GM21737 (cell line): ENCODE measurements around the gene WDPCP.
A peak's percentile ranks its signal among the peaks of the same experiment; 100 is the strongest.
"Not testable (repeated sequence)": the region's sequence is repeated elsewhere in the genome, so short reads cannot be mapped to it uniquely, and the experiment has no call there.

Source experiments
- ATAC-seq: cut with Tn5 transposase; IDR thresholded peaks from one replicate; pipeline ENCODE4 v1.9.1; 2021; ENCODE audit warnings: mild to moderate bottlenecking, moderate library complexity; ENCODE audit not compliant: unreplicated experiment

Gene WDPCP

DNA sequence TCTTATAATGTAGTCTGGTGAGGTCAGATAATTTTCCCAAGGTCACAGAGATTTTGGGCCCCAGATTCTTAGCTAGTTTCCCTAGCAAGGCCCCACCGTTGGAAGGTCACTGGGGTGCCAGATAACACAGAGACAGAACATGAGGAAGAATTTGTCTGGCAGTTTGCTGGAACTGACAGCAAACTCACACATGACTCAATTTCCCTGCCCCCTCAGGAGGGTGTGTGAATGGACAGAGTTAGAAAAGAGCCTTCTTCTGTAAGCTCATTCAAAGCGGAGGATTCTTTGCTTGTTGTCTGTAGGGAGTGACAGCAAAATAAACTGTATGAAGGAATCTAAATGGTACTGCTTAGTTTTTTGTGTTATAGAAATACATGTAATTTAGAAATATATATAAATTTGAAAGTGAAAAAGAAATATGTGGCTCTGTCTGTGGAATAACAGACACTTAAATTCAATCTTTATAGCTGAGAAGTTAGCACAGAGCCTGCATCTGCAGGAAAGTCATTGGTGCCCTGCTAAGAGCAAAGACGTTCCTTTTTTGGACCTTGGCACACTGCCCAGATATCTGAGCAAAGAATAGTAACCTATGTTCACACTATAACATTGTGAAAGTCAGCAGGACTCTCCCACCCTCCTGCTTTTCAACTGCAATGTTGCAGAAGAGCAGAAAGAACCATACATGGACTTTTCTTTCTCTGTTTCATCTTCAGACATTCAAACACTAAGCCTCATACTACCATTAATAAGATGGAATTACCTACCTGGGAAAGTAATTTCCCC is 2.5 kb upstream of the WDPCP start:
- no peak for ATAC-seq

DNA sequence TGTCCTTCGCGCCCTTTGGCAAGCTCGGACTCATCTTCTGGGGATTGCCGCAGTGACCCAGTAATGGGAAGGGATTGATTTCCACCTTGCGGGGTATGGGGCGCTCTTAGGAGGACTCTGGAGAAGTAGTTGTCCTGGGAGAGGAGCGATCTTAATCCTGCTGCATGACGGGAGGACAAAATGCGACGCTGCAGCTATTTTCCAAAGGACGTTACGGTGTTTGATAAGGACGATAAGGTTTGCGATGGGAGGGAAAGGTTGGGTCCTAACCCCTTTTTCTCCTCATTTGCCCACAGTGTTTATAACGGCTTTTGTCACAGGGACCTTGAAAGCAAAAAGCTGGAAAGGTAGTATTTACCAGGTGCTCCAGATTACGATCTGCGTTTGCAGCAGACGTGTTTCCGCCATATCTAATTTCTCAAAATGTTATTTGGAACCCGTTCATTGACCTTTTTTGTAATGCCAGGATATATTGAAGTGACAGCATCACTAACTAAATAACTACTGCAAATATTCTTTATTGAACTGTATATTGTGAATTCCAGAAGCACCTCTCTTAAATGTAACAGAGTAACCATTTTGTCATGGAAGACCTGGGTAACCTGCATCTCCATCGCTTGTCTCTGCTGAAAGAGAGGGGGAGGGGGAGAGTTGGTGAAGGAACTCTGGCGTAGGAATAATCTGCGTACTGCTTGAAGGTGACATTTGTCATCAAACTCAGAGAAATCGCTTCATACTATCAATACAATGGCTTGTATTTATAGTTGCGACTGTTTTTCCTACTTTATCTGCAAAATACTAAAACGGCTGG is 1.1 kb upstream of the WDPCP start:
- peak; percentile 14 for ATAC-seq

DNA sequence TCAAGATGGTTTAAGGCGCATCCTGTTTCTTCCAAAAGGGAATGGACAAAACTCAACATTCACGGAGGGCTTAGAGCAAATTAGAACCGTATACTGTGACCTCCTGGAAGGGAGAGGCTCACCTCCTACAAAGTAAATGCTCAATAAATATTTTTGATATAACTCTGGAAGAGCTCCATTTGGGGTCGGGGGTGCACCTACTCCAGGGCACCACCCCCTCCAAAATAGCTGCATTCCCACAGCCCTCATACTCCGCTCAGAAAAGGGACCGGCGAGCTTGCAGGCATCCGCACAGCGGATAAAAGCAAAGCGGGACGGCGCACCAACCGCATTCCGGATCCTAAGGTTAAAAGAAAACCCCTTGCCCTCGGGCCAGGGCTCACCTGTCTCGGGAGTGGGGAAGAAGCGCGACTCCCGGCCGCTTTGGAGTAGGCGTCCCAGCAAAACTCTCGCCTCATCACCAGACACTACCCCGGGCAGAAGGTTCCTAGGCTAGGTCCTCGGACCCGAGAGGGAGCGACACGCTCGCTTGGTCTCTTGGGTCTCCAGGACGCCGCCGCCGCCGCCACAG is 378 bp downstream of the WDPCP start:
- ATAC-seq = no peak

DNA sequence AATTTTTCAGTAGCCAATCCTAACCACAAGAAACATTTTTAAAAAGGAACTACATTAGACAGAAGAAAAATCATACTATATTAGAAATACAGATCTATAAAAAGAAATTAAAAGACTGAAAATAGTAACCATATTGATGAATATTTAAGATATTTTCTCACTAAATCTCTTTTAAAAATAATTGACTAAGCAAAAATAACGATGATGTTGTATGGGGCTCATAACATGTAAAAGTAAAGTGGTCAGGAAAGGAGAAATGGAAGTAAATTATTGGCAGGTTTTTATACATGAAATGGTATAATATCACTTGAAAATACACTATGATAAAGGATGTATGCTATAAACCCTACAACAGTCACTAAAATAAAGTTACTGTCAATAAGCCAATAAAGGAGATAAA is 5.4 kb downstream of the WDPCP start:
- ATAC-seq = no peak

DNA sequence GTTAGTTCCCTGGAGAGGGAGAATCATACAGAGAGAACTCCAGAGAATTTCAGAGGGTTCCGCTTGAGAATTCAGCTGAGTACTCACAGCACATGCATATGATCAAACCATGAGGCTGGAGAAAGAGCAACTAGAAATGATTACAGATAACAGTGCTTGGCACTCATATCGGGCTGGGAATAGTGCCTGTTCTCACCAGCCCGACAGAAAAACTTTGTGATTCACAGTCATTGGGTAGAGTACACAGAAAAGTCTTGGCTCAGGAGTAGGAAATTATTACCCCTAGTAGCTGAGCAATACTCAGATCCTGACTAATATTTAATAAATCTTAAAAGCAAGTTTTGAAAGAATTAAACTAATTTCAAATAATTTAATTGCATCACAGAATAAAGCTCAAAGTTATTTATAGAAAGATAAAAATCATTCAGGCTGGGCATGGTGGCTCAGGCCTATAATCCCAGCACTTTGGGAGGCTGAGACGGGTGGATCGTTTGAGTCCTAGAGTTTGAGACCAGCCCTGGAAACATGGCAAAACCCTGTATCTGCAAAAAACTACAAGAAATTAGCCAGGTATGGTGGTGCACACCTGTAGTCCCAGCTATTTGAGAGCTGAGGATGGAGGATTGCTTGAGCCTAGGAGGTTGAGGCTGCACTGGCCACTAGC is 6.8 kb downstream of the WDPCP start:
- ATAC-seq = no peak

DNA sequence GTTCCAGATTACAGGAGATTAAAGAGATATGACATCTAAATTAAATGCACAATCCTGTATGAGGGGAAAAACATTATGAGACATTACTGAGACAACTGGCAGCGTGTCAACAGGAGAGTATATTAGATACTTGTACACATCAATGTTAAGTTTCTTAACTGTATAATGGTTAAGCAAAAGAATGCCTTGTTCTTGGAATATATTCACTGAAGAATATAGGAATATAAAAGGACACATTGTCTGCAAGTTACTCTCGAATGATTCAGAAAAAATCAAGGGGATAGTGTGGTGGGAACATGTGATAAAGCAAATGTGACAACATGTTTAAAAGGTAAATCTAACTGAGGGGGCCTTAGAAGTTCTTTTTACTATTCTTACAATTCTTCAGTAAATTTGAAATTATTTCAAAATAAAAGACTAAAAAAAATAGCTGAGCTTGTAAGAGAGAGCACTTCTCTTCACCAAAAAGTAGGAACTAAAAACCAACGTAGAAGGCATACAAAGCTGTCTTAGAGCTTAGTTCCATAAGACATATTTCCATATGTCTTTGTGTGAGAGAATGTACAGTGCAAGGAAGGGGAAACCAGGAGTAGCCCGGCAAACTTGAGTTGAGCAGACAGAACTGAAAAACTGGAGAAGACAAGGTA is 7.5 kb downstream of the WDPCP start:
- ATAC-seq = no peak

DNA sequence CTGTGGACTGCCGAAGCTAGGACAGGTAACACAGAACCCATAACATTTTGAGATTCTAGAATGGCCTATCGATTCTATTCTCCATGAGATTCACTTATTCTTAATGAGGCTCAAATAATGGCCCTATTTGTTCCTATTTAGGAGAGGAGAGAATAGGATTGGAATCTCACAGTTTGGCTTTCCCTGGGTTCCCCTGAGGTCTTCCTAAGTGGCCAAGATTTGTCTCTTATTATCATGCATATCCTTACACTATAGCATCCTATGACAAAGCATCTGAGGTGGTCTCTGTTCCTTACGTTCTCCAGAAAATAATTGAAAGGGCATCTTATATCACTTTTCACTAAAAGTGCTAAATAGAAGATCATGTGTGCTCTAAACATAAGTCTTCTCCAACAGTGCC is 9.5 kb downstream of the WDPCP start:
- no peak for ATAC-seq

DNA sequence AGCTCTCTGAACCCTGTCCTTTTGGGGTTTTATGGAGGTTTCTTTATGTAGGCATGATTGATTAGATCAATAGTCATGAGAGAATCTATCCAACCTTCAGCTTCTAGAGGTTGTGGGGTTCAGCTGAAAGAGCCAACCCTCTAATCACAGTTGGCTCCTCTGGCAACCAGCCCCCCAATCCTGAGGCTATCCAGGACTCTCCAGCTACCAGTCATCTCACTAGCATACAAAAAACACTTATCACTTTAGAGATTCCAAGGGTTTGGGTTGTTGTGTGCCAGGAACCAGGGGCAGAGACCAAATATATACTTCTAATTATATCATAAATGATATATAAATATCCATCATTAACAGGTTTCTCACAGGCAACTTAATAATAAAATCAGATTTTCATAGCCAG is 11.7 kb downstream of the WDPCP start:
- ATAC-seq = no peak

DNA sequence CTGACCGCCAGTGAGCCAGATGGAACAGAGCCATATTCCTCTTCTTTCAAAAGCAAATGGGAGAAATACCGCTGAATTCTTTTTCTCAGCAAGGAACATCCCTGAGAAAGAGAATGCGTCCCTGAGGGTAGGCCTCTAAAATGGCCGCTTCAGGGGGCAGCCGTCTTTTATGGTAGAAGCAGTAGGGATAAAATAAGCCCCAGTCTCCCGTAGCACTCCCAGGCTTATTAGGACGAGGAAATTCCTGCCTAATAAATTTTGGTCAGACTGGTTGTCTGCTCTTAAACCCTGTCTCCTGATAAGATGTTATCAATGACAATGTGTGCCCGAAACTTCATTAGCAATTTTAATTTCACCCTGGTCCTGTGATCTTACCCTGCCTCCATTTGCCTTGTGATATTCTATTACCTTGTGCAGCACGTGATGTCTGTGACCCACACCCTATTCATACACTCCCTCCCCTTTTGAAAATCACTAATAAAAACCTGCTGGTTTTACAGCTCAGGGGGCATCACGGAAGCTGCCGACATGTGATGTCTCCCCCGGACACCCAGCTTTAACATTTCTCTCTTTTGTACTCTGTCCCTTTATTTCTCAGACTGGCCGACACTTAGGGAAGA is 14.4 kb downstream of the WDPCP start:
- ATAC-seq = not testable (repeated sequence)

DNA sequence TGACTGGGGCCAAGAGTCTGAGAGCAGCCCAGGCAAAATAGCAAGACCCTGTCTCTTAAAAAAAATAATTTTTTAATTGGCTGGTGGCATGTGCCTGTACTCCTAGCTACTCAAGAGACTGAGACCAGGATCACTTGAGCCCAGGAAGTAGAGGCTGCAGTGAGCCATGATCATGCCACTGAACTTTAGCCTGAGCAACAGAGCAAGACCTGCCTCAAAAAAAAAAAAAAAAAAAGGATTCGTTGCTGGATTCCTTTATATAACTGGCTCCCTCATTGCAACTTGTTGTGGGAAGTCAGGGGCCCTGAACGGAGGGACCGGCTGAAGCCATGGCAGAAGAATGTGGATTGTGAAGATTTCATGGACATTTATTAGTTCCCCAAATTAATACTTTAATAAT is 15.3 kb downstream of the WDPCP start:
- not testable (repeated sequence) for ATAC-seq

DNA sequence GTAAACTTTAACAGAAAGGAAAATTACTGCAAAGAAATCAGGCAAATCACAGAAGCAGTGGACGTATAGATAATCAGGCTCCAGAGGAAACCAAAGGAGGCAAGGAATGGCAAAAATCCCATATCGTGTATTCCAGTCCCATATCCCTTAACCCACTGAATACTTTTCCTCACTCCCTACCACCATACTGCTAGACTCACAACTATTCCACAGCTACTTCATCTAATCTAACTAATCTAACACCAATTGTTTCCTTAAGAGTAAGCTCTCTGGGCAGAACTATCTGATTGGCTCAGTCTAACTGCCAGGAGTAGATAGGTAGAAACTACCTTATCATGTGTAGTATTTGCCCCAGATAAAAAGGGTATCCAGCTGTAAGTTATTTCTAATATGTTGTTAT is 16.3 kb downstream of the WDPCP start:
- ATAC-seq = no peak

DNA sequence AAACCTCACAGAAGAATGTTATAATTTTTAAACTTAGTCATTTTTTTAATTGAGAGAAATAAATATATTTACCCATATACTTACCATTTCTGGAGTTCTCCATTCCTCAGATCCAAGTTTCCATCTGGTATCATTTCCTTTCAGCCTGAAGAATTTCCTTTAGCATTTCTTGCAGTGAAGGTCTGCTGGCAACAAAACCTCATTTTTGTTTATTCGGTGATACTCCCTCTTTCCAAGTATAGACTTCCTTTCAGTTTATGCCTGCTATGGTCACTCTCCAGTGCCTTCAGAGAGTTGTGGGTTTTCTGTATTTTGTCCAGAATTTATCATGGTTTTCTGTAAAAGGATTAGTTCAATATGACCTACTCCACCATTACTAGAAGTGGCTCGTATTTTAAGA is 17.0 kb downstream of the WDPCP start:
- no peak for ATAC-seq

DNA sequence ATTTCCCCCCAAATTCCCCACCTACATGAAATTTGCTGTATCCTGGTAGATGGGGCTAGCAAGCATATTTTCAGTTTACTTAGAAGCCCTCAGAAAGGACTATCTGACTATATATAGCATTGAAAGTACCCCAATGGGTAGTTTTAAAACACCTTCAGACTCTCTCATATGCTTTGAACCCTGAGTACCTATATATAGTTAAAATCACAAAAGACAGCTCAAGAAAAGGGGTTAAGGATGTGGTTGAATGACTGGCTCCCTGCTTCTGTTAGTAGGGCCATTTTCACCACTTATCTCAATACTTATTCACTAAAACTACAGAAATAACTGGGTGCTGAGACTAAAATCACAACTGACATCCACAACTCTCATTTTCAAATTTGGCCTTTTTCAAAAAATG is 18.5 kb downstream of the WDPCP start:
- peak; percentile 62 for ATAC-seq

DNA sequence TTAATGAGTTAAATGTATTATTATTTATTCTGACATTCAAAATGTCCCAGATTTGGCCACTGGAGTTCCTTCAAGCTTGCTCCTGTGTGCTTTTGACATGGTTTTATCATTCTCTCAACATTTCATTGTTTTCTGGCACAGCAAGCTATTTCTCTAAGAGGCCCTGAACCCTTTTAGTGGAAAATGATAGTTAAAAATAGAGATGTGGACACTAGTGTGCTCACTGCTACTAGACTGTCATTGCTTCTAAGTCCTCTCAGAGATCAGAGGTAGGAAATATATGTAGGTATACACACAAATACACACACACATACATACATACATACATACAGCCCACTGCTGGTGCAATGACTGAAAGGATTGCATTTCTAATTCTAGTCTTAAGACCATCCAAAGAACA is 25.5 kb downstream of the WDPCP start:
- ATAC-seq = no peak

DNA sequence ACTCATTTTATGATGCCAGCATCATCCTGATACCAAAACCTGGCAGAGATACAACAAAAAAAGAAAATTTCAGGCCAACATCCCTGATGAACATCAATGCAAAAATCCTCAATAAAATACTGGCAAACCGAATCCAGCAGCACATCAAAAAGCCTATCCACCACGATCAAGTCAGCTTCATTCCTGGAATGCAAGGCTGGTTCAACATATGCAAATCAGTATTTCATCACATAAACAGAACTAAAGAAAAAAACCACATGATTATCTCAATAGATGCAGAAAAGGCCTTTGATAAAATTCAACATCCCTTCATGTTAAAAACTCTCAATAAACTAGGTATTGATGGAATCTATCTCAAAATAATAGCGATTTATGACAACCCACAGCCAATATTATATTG is 29.4 kb downstream of the WDPCP start:
- not testable (repeated sequence) for ATAC-seq

DNA sequence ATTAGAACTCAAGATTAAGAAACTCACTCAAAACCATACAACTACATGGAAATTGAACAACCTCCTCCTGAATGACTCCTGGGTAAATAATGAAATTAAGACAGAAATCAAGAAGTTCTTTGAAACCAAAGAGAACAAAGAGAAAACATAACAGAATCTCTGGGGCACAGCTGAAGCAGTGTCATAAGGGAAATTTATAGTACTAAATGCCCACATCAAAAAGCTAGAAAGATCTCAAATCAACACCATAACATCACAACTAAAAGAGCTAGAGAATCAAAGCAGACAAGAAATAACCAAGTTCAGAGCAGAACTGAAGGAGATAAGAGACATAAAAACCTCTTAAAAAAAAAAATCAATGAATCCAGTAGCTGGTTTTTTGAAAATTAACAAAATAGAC is 30.5 kb downstream of the WDPCP start:
- ATAC-seq = not testable (repeated sequence)

DNA sequence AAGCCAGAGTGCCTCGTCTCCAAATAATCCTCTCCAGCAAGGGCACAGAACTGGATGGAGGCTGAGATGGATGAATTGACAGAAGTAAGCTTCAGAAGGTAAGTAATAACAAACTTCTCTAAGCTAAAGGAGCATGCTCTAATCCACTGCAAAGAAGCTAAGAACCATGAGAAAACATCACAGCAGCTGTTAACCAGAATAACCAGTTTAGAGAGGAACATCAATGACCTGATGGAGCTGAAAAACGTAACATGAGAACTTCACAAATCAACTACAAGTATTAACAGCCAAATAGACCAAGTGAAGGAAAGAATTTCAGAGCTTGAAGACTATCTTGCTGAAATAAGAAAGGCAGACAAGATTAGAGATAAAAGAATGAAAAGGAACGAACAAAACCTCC is 32.3 kb downstream of the WDPCP start:
- ATAC-seq = no peak

DNA sequence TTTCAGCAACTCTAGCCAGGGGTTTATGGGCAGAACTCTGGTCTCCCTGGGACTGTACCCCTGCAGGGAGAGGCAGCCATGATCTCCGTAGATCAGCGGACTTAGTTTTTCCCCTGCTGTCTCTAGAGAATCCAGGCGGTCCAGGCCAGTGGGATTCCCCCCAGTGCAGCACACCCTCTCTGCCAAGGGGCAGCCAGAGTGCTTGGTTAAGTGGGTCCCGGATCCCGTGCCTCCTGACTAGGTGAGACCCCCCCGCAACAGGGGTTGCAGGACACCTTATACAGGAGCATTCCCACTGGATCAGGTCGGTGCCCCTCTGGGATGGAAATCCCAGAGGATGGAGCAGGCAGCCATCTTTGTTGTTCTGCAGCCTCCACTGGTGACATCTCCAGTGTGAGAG is 33.0 kb downstream of the WDPCP start:
- ATAC-seq = no peak

DNA sequence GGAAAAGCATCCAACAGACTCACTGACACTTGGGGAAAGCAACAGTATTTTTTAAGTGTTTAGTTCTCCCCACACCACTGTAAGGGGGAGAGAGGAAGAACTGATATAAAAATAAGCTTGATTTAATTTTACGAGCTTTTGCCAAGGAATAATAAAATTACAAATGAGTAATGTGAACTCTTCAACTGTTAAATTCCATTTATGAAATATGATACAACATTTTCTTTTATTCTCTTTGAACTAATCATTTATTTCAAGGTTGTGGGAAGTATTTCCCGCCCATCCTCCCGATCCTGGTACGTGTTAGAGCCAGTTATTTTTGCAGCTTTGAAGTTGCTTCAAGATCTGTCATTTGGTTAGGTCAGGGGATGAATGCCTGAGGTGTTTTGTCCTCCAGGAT is 35.2 kb downstream of the WDPCP start:
- ATAC-seq = no peak

DNA sequence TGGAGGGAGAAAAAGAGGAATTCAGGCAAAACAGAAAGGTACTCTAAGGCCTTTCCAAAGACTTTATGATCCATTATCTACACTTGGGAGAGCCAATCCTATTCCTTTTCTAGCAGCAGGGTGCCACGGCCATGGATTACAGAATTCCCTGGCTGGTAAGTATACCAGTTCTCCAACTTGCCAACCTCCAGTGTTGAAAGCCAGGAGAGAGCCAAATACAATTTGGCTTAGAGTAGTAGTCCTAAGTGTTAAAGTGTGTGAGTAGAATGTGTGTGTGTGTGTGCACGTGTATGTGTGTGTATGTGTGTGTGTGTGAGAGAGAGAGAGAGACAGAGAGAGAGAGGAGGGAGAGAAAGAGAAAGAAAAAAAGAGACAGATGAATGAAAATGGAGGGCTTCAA is 43.3 kb downstream of the WDPCP start:
- ATAC-seq = no peak
